ENCODE results near the gene USP12.

Gene USP12

DNA sequence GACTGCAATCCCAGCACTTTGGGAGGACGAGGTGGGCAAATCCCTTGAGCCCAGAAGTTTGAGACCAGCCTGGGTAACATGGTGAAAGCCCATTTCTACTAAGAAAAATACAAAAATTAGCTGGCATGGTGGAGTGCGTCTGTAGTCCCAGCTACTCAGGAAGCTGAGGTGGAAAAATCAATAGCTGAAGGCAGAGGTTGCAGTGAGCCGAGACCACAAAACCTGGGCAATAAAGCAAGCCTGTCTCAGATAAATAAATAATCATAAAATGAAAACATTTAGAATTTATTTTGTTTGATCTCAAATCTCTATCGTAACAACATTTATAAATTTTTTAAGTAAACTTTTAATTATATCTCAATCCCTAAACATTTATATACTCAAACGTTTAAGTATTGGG is 36.6 kb downstream of the USP12 start:
- no peaks in the 10 kb centered on the region for H3K27me3 ChIP-seq (ENCODE audit: low read depth, low read length)
- H3K9me3 ChIP-seq (ENCODE audit: insufficient read depth, low read length): peaks cover 2% of the 10 kb centered on the region
- peaks cover 61% of the 10 kb centered on the region for H3K4me1 ChIP-seq (ENCODE audit: low read length)
- no peak overlapping the region for H3K27ac ChIP-seq (ENCODE audit: low read length)
- peaks cover 93% of the 10 kb centered on the region for H3K79me2 ChIP-seq (ENCODE audit: low read length)
- peaks cover 9% of the 10 kb centered on the region for H3K36me3 ChIP-seq (replicated peaks; ENCODE audit: low read depth, low read length)
- no peak overlapping the region for H3K4me2 ChIP-seq (ENCODE audit: low read length)
- no peak overlapping the region for H2AFZ ChIP-seq (ENCODE audit: low read depth, low read length)
- H3K4me3 ChIP-seq (ENCODE audit: low read length): no peak overlapping the region
- TF ChIP-seq CTCF (IDR thresholded peaks at IDR 0.05; ENCODE audit: low read depth, low read length): no peak
- no peak for TF ChIP-seq EZH2phosphoT487 (IDR thresholded peaks at IDR 0.05; ENCODE audit: low read depth)
- H4K20me1 ChIP-seq (ENCODE audit: insufficient read depth, low read length): peaks cover 58% of the 10 kb centered on the region
- H3K9ac ChIP-seq (ENCODE audit: low read length): no peak overlapping the region

DNA sequence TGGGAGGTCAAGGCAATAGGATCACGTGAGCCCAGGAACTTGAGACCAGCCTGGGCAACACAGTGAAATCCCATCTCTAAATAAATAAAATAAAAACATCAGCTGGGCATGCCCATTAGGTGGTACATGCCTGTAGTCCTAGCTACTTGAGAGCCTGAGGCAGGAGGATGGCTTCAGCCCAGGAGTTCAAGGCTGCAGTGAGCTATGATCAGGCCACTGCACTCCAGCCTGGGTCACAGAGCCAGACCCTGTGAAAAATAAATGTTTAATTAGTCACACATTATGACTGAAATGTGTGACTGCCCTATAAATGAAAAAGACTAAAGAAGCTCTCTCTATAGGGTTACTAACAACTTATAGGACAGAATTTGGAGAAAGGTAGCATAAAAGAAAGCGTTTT is 37.7 kb downstream of the USP12 start:
- Histone ChIP-seq H3K36me3 (replicated peaks; ENCODE audit: low read depth, low read length) (peaks cover 20% of the 10 kb centered on the region), H2AFZ (ENCODE audit: low read depth, low read length) (no peak overlapping the region), H3K9me3 (ENCODE audit: insufficient read depth, low read length) (peaks cover 7% of the 10 kb centered on the region), H3K4me3 (ENCODE audit: low read length) (0 out of 2 replicates have a peak overlapping the region, but pooled peaks have one; percentile 6), H3K9ac (ENCODE audit: low read length) (no peak overlapping the region), H3K4me1 (ENCODE audit: low read length) (peaks cover 69% of the 10 kb centered on the region), H3K27ac (ENCODE audit: low read length) (no peak overlapping the region), H3K27me3 (ENCODE audit: low read depth, low read length) (no peaks in the 10 kb centered on the region), H4K20me1 (ENCODE audit: insufficient read depth, low read length) (peaks cover 51% of the 10 kb centered on the region), H3K79me2 (ENCODE audit: low read length) (peaks cover 93% of the 10 kb centered on the region), H3K4me2 (ENCODE audit: low read length) (peak overlapping the region; percentile 76)
- TF ChIP-seq EZH2phosphoT487 (IDR thresholded peaks at IDR 0.05; ENCODE audit: low read depth): no peak
- no peak for TF ChIP-seq CTCF (IDR thresholded peaks at IDR 0.05; ENCODE audit: low read depth, low read length)

DNA sequence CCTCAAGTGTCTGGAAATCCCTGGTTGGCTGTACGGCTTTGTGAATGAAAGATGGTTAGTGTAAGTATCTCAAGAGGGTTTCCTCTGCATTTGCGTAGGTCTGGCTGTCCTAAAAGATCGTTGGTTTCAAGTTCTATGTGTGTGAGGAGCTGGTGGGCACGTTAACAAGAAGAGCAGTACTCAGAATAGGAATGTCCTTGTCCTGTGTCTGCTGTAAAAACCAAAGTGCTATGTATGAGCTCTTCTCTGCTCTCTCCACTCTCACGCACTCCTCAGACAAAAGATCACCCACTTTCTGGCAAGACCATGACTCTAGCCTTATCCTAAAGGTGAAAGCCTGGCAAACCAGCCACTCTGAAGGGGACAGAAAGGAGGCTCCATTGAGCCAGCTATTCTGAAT is 39.1 kb downstream of the USP12 start:
- Histone ChIP-seq H2AFZ (ENCODE audit: low read depth, low read length) (no peak overlapping the region), H3K79me2 (ENCODE audit: low read length) (peaks cover 93% of the 10 kb centered on the region), H3K27me3 (ENCODE audit: low read depth, low read length) (no peaks in the 10 kb centered on the region), H4K20me1 (ENCODE audit: insufficient read depth, low read length) (peaks cover 42% of the 10 kb centered on the region), H3K4me3 (ENCODE audit: low read length) (peak overlapping the region; percentile 67), H3K27ac (ENCODE audit: low read length) (peak overlapping the region; percentile 90), H3K4me2 (ENCODE audit: low read length) (peak overlapping the region; percentile 76), H3K36me3 (replicated peaks; ENCODE audit: low read depth, low read length) (peaks cover 24% of the 10 kb centered on the region), H3K9me3 (ENCODE audit: insufficient read depth, low read length) (peaks cover 7% of the 10 kb centered on the region), H3K9ac (ENCODE audit: low read length) (peak overlapping the region; percentile 69), H3K4me1 (ENCODE audit: low read length) (peaks cover 71% of the 10 kb centered on the region)
- TF ChIP-seq CTCF (IDR thresholded peaks at IDR 0.05; ENCODE audit: low read depth, low read length): no peak
- no peak for TF ChIP-seq EZH2phosphoT487 (IDR thresholded peaks at IDR 0.05; ENCODE audit: low read depth)

- H3K4me1 ChIP-seq (ENCODE audit: low read length): peaks cover 78% of the 10 kb centered on the region
- peak overlapping the region; percentile 69 for H3K9ac ChIP-seq (ENCODE audit: low read length)
- H3K27me3 ChIP-seq (ENCODE audit: low read depth, low read length): no peaks in the 10 kb centered on the region
- peak overlapping the region; percentile 90 for H3K27ac ChIP-seq (ENCODE audit: low read length)
- H4K20me1 ChIP-seq (ENCODE audit: insufficient read depth, low read length): peaks cover 38% of the 10 kb centered on the region
- peaks cover 24% of the 10 kb centered on the region for H3K36me3 ChIP-seq (replicated peaks; ENCODE audit: low read depth, low read length)
- H3K79me2 ChIP-seq (ENCODE audit: low read length): peaks cover 93% of the 10 kb centered on the region
- no peak overlapping the region for H2AFZ ChIP-seq (ENCODE audit: low read depth, low read length)
- TF ChIP-seq EZH2phosphoT487 (IDR thresholded peaks at IDR 0.05; ENCODE audit: low read depth): no peak
- no peak for TF ChIP-seq CTCF (IDR thresholded peaks at IDR 0.05; ENCODE audit: low read depth, low read length)
- peaks cover 7% of the 10 kb centered on the region for H3K9me3 ChIP-seq (ENCODE audit: insufficient read depth, low read length)
- H3K4me2 ChIP-seq (ENCODE audit: low read length): peak overlapping the region; percentile 76
- H3K4me3 ChIP-seq (ENCODE audit: low read length): peak overlapping the region; percentile 67
Observed at GRCh38 chr13:27131906-27132305, 39.7 kb downstream of the USP12 start.

Data from OCI-LY3 (cell line).